HUDEP-2 (cell line): ENCODE measurements around the gene SSX4B.
"Not testable (repeated sequence)": the region's sequence is repeated elsewhere in the genome, so short reads cannot be mapped to it uniquely, and the experiment has no call there.

ENCODE experiments used
- DNase-seq, 76 experiments: peaks; one replicate each; lab custom pipeline; 2025; ENCODE audit not compliant: unreplicated experiment in 76 of 76; lab: John Stamatoyannopoulos, UW

Gene SSX4B

DNA sequence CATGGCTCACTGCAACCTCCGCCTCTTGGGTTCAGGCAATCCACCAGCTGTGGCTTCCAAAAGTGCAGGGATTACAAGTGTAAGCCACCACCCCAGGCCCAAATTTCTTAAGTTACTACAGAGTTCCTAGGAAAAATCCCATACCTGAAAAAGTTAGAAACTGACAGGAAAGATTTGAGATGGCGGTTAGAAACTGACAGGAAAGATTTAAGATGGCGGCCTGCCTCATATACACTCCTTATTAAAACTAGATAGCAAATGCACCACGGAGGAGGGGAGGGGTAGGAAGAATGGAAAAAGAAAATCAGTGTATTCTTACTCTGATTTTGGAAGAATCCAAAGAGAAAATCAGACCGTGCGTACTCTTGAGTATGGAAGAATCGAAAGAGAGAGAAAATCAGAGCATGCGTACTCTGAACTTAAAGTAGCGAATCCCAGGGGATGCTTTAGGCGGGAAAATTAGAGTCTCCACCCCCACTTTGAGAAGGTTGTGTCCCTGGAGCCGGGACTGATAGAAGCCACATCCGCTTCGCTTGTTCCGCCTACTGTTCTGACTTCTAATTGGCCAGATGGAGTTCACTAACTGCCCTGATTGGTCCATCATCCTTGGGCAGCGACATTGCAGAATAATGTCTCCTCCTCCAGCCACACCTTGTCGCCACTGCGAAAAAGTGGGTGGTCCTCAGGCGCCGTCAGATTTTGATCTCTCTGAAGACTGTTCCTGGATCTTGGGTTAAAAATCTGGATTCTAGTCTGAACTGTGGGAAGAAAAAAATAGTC, 55.3 kb downstream of the SSX4B start, which contains the start of gene SSX3:
TSS of gene SSX3 (minus strand) at position 389 of the 780 bp plus-strand sequence. CDS start 1,454 bp downstream, outside the sequence.
- not testable (repeated sequence) for DNase-seq
